DMS53 treated with DMSO at 0.1 percent for 48 hours (cell line): ENCODE measurements around the gene JAK2.
A peak's percentile ranks its signal among the peaks of the same experiment; 100 is the strongest.
"Not testable (repeated sequence)": the region's sequence is repeated elsewhere in the genome, so short reads cannot be mapped to it uniquely, and the experiment has no call there.

Experiments
- DNase-seq: peaks from one replicate; lab custom pipeline; 2025; ENCODE audit not compliant: unreplicated experiment; lab: John Stamatoyannopoulos, UW

The JAK2 gene

GRCh38 chr9:4984621-4985385 lies at the start of gene JAK2:
Gene JAK2, plus strand, starts transcription at chr9:4985272. Its CDS starts 36,716 bp downstream, at chr9:5021988.
- peak; percentile 91 for DNase-seq

GRCh38 chr9:4936277-4936676 lies 48.8 kb upstream of the JAK2 start:
- no peak for DNase-seq

GRCh38 chr9:4936823-4937222 lies 48.2 kb upstream of the JAK2 start:
- DNase-seq, result no peak

GRCh38 chr9:4937446-4937845 lies 47.6 kb upstream of the JAK2 start:
- DNase-seq, result no peak

- no peak for DNase-seq
These were observed 46.6 kb upstream of the JAK2 start for GRCh38 chr9:4938496-4938895.

GRCh38 chr9:4939118-4939561 lies 45.9 kb upstream of the JAK2 start:
- no peak for DNase-seq

- DNase-seq, result not testable (repeated sequence)
These were observed 42.9 kb upstream of the JAK2 start for GRCh38 chr9:4942042-4942691.

- no peak for DNase-seq
These were observed 41.7 kb upstream of the JAK2 start for GRCh38 chr9:4943346-4943745.

- not testable (repeated sequence) for DNase-seq
These were observed 40.5 kb upstream of the JAK2 start for GRCh38 chr9:4944431-4945211.

GRCh38 chr9:4946937-4947336 lies 38.1 kb upstream of the JAK2 start:
- DNase-seq, result no peak

- DNase-seq, result no peak
These were observed 29.2 kb upstream of the JAK2 start for GRCh38 chr9:4955836-4956235.

- no peak for DNase-seq
These were observed 26.0 kb upstream of the JAK2 start for GRCh38 chr9:4959031-4959430.

GRCh38 chr9:4962085-4962484 lies 23.0 kb upstream of the JAK2 start:
- no peak for DNase-seq

- DNase-seq, result no peak
These were observed 20.5 kb upstream of the JAK2 start for GRCh38 chr9:4964540-4964939.

- no peak for DNase-seq
These were observed 19.8 kb upstream of the JAK2 start for GRCh38 chr9:4965174-4965821.

- no peak for DNase-seq
These were observed 17.5 kb upstream of the JAK2 start for GRCh38 chr9:4967523-4967922.

- DNase-seq, result no peak
These were observed 15.9 kb upstream of the JAK2 start for GRCh38 chr9:4969130-4969529.

GRCh38 chr9:4970970-4971641 lies 14.0 kb upstream of the JAK2 start:
- DNase-seq, result no peak

GRCh38 chr9:4973246-4973645 lies 11.8 kb upstream of the JAK2 start:
- DNase-seq, result no peak

GRCh38 chr9:4973902-4974301 lies 11.2 kb upstream of the JAK2 start:
- DNase-seq, result no peak

GRCh38 chr9:4979239-4979638 lies 5.8 kb upstream of the JAK2 start:
- peak; percentile 39 for DNase-seq
